WTC11 (cell line): ENCODE data around the gene PPP2R2C. TPM values are rescaled to one million over a fixed set of nuclear protein-coding genes. Genes with fewer than 3 reads are reported as not detected.

Source experiments
- ATAC-seq: fragments of 200-7000 bp; cut with Tn5 transposase; 2 replicates; pipeline ENCODE4 v1.10.0; 2021; ENCODE audit warnings: mild to moderate bottlenecking, moderate library complexity
- CTCF ChIA-PET: fragments of 300-600 bp; sonication (Branson Sonifier 250); formaldehyde crosslinking; loops from one replicate; lab custom pipeline; 2021; ENCODE audit warnings: antibody characterized with exemption; lab: Charles Lee
- POLR2A ChIA-PET: fragments of 350-600 bp; sonication (Branson Sonifier 250); formaldehyde crosslinking; loops from one replicate; lab custom pipeline; 2021; ENCODE audit warnings: antibody characterized with exemption; lab: Charles Lee
- DNase-seq: peaks from one replicate; pipeline ENCODE4 v3.0.0; 2021; ENCODE audit warnings: low spot score
- H3K27ac Mint-ChIP-seq: 2 replicates; pipeline ENCODE4 v1.8.0; 2021; ENCODE audit warnings: mixed read lengths
- H3K27me3 Mint-ChIP-seq: 2 replicates; pipeline ENCODE4 v1.8.0; 2021; ENCODE audit warnings: low read depth, mild to moderate bottlenecking, moderate library complexity, mixed read lengths
- H3K36me3 Mint-ChIP-seq: 2 replicates; pipeline ENCODE4 v1.8.0; 2021; ENCODE audit warnings: mixed read lengths
- H3K4me1 Mint-ChIP-seq: 2 replicates; pipeline ENCODE4 v1.8.0; 2022; ENCODE audit warnings: mixed read lengths
- H3K4me3 Mint-ChIP-seq: 2 replicates; pipeline ENCODE4 v1.8.0; 2021; ENCODE audit warnings: mild to moderate bottlenecking, moderate library complexity, mixed read lengths
- H3K9me3 Mint-ChIP-seq: 2 replicates; pipeline ENCODE4 v1.8.0; 2021; ENCODE audit warnings: mixed read lengths
- CREM ChIP-seq: sonication (generic); formaldehyde crosslinking; IDR thresholded peaks from 2 replicates; pipeline ENCODE4 v1.8.1; 2022; ENCODE audit warnings: mild to moderate bottlenecking, missing genetic modification reagents, moderate library complexity
- E2F1 ChIP-seq: sonication (generic); formaldehyde crosslinking; IDR thresholded peaks from 2 replicates; pipeline ENCODE4 v1.8.0; 2022; ENCODE audit warnings: mild to moderate bottlenecking, missing genetic modification reagents
- EMX1 ChIP-seq: fragments of 250-450 bp; sonication (Bioruptor Pico); IDR thresholded peaks from 2 replicates; pipeline ENCODE4 v1.8.0; 2021; ENCODE audit warnings: mild to moderate bottlenecking
- GRHL2 ChIP-seq: fragments of 250-450 bp; sonication (Bioruptor Pico); IDR thresholded peaks from 2 replicates; pipeline ENCODE4 v1.8.0; 2022; ENCODE audit warnings: mild to moderate bottlenecking, moderate library complexity; ENCODE audit not compliant: insufficient replicate concordance, severe bottlenecking
- GTF2I ChIP-seq: fragments of 250-450 bp; sonication (Bioruptor Pico); conservative IDR thresholded peaks from 2 replicates; pipeline ENCODE4 v1.4.0; 2021; ENCODE audit warnings: mild to moderate bottlenecking
- HMGXB4 ChIP-seq: sonication (generic); formaldehyde crosslinking; IDR thresholded peaks from 2 replicates; pipeline ENCODE4 v1.8.1; 2023; ENCODE audit warnings: mild to moderate bottlenecking, moderate library complexity, missing genetic modification reagents
- IRF2 ChIP-seq: sonication (generic); formaldehyde crosslinking; IDR thresholded peaks from 2 replicates; pipeline ENCODE4 v1.8.0; 2022; ENCODE audit warnings: low read depth, missing genetic modification reagents, borderline replicate concordance
- NFE2L1 ChIP-seq: sonication (generic); formaldehyde crosslinking; IDR thresholded peaks from 2 replicates; pipeline ENCODE4 v1.8.1; 2023; ENCODE audit warnings: missing genetic modification reagents
- NR3C1 ChIP-seq: sonication (generic); formaldehyde crosslinking; conservative IDR thresholded peaks from 2 replicates; pipeline ENCODE4 v1.8.1; 2023; ENCODE audit warnings: low read depth, mild to moderate bottlenecking, missing genetic modification reagents
- OVOL2 ChIP-seq: fragments of 250-450 bp; sonication (Bioruptor Pico); IDR thresholded peaks from 2 replicates; pipeline ENCODE4 v1.9.0; 2021; ENCODE audit warnings: mild to moderate bottlenecking, borderline replicate concordance
- PRDM15 ChIP-seq: sonication (generic); formaldehyde crosslinking; IDR thresholded peaks from 2 replicates; pipeline ENCODE4 v1.8.0; 2022; ENCODE audit warnings: missing genetic modification reagents
- TEAD4 ChIP-seq: sonication (generic); formaldehyde crosslinking; IDR thresholded peaks from 2 replicates; pipeline ENCODE4 v1.8.0; 2022; ENCODE audit warnings: mild to moderate bottlenecking, missing genetic modification reagents
- USF2 ChIP-seq: sonication (generic); formaldehyde crosslinking; IDR thresholded peaks from 2 replicates; pipeline ENCODE4 v1.8.1; 2023; ENCODE audit warnings: mild to moderate bottlenecking, missing genetic modification reagents, moderate library complexity
- ZMAT4 ChIP-seq: fragments of 250-450 bp; sonication (Bioruptor Pico); IDR thresholded peaks from 2 replicates; pipeline ENCODE4 v1.9.0; 2021; ENCODE audit warnings: mild to moderate bottlenecking
- ZNF121 ChIP-seq: sonication (generic); formaldehyde crosslinking; IDR thresholded peaks from 2 replicates; pipeline ENCODE4 v1.8.0; 2023; ENCODE audit warnings: missing genetic modification reagents
- ZNF138 ChIP-seq: sonication (generic); formaldehyde crosslinking; conservative IDR thresholded peaks from 2 replicates; pipeline ENCODE4 v1.8.1; 2022; ENCODE audit warnings: mild to moderate bottlenecking, moderate library complexity, missing genetic modification reagents
- ZNF423 ChIP-seq: fragments of 250-450 bp; sonication (Bioruptor Pico); IDR thresholded peaks from 2 replicates; pipeline ENCODE4 v2.1.2; 2022; ENCODE audit warnings: mild to moderate bottlenecking, moderate library complexity
- ZNF532 ChIP-seq: fragments of 250-450 bp; sonication (Bioruptor Pico); IDR thresholded peaks from 2 replicates; pipeline ENCODE4 v1.9.0; 2021; ENCODE audit warnings: mild to moderate bottlenecking, borderline replicate concordance
- total RNA-seq: library from RNA; stranded (reverse); gene quantifications from 3 replicates; pipeline ENCODE4 v1.2.3, GENCODE V29; 2021

PPP2R2C gene
- total RNA-seq, 1 experiment from 2014 or later = 11.5 TPM

- CTCF ChIA-PET = no interaction called here
- no peak overlapping the region for H3K27ac Mint-ChIP-seq
Observed at GRCh38 chr4:6288342-6288741, 184.1 kb downstream of the PPP2R2C start.

GRCh38 chr4:6287017-6287788 lies 185.2 kb downstream of the PPP2R2C start:
- Mint-ChIP-seq H3K4me3 (no peak overlapping the region), H3K9me3 (no peaks in the 10 kb centered on the region)
- TF ChIP-seq ZMAT4 (CRISPR knock-in tag) (no peak), E2F1 (no peak), NFE2L1 (CRISPR knock-in tag) (no peak), ZNF138 (CRISPR knock-in tag) (no peak), IRF2 (CRISPR knock-in tag) (no peak), ZNF423 (CRISPR knock-in tag) (no peak), USF2 (CRISPR knock-in tag) (no peak), OVOL2 (no peak), ZNF532 (CRISPR knock-in tag) (no peak)
- TF ChIP-seq, all 79 proteins: peak for 0
- H3K4me1 Mint-ChIP-seq = no peaks in the 10 kb centered on the region
- no peak overlapping the region for H3K27ac Mint-ChIP-seq
- ATAC-seq = no peak
- DNase-seq = no peak
- ChIA-PET CTCF (interaction anchor here (0.7 kb wide), 1 partner anchor 35 kb away, joined by 4 read pairs; no protein-coding TSS in a partner anchor), POLR2A (no interaction called here)
- H3K27me3 Mint-ChIP-seq = no peaks in the 10 kb centered on the region
- peaks cover 16% of the 10 kb centered on the region for H3K36me3 Mint-ChIP-seq

More at GRCh38 chr4:6288342-6288741, 184.1 kb downstream of the PPP2R2C start:
- ATAC-seq (no peak), DNase-seq (no peak)
- H3K9me3 Mint-ChIP-seq = no peaks in the 10 kb centered on the region
- POLR2A ChIA-PET = no interaction called here
- no peaks in the 10 kb centered on the region for H3K4me1 Mint-ChIP-seq
- peaks cover 17% of the 10 kb centered on the region for H3K36me3 Mint-ChIP-seq
- no peaks in the 10 kb centered on the region for H3K27me3 Mint-ChIP-seq
- H3K4me3 Mint-ChIP-seq = no peak overlapping the region
- TF ChIP-seq ZNF121 (CRISPR knock-in tag) (no peak), GTF2I (CRISPR knock-in tag) (no peak), HMGXB4 (CRISPR knock-in tag) (no peak), EMX1 (CRISPR knock-in tag) (no peak), CREM (CRISPR knock-in tag) (no peak), GRHL2 (CRISPR knock-in tag) (no peak), NR3C1 (no peak), TEAD4 (CRISPR knock-in tag) (no peak), PRDM15 (no peak)
